Activated T-cell treated with anti-CD3 and anti-CD28 coated beads, Interleukin-2, amount 50 U/mL, for 72 hours (primary cell): ENCODE measurements around the gene FBXO33. TPM values are rescaled to one million over a fixed set of nuclear protein-coding genes. Genes with fewer than 3 reads are reported as not detected.
A peak's percentile ranks its signal among the peaks of the same experiment; 100 is the strongest.

Experiments used
- ATAC-seq, 2 donors: fragments of 150-1000 bp; cut with Tn5 transposase; replicated peaks in 1 of 2; 2 replicates each; pipeline ENCODE4 v1.10.0; 2021; ENCODE audit warnings: moderate library complexity in 2 of 2, mild to moderate bottlenecking in 1 of 2
- DNase-seq, 2 donors: peaks; one replicate each; pipeline ENCODE4 v3.0.0; 2021 to 2022; ENCODE audit warnings: mixed read lengths in 1 of 2
- H3K27ac Mint-ChIP-seq: one replicate; pipeline ENCODE4 v1.8.0; 2022; ENCODE audit warnings: mild to moderate bottlenecking, moderate library complexity, mixed read lengths
- H3K27me3 Mint-ChIP-seq: one replicate; pipeline ENCODE4 v1.8.0; 2022; ENCODE audit warnings: low read depth, mixed read lengths
- H3K36me3 Mint-ChIP-seq, 2 donors: one replicate each; pipeline ENCODE4 v1.8.0; 2022; ENCODE audit warnings: mixed read lengths in 2 of 2, mild to moderate bottlenecking in 1 of 2; ENCODE audit not compliant: insufficient read depth in 2 of 2
- H3K4me1 Mint-ChIP-seq: one replicate; pipeline ENCODE4 v1.8.0; 2022; ENCODE audit warnings: low read depth, mixed read lengths
- H3K4me3 Mint-ChIP-seq, 2 donors: one replicate each; pipeline ENCODE4 v1.8.0; 2022; ENCODE audit warnings: mild to moderate bottlenecking in 2 of 2, mixed read lengths in 2 of 2, moderate library complexity in 2 of 2
- H3K9me3 Mint-ChIP-seq, 2 donors: one replicate each; pipeline ENCODE4 v1.8.0; 2022; ENCODE audit warnings: mixed read lengths in 2 of 2
- total RNA-seq, 2 donors: library from RNA; stranded (reverse); gene quantifications; one replicate each; pipeline ENCODE4 v1.2.3, GENCODE V29; 2022

Gene FBXO33, protein sequence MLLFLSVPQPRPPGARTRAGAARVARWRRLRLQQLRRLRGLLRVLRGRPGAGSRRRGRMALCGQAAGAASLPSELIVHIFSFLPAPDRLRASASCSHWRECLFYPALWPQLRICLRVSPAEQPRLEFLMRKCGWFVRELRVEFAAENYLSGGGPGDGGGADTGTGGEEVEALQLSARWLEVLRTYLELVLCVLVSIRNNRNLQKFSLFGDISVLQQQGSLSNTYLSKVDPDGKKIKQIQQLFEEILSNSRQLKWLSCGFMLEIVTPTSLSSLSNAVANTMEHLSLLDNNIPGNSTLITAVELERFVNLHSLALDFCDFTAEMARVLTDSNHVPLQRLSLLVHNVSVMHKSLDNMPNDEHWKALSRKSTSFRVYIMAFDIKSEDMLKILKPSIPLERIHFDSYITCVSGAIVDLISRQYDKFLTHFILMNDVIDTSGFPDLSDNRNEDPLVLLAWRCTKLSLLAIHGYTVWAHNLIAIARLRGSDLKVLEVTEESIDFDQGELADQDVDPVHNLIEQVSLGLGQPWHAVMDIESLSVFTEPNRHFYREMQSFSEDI
- total RNA-seq, result 10 to 100 TPM; 13.3 to 16.7 TPM

DNA sequence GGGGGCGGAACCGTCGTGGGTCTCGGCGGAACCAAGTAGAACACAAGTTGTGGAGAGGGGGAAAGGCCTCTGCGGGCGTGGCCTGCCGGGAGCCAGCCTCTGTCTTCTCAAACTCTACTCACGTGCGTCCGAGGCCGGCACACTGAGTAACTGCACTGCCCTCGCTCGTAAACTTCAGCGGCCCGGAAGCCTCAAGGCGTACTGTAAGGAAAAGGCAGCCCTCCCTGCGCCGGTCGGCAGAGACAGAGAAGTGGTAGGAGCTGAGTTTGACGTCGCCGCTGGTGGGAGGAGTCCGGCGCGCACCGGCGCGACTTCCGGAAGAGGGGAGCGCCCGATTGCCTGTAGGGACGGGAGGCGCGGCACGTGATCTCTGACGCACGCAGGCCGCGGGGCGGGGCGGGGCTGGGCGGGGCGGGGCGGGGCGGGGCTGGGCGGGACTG, at the start of gene FBXO33:
Gene FBXO33, minus strand, starts transcription at position 255 of the 440 bp plus-strand sequence. CDS start 271 bp downstream, outside the sequence.
- DNase-seq, result peak; percentile 97
- H3K4me3 Mint-ChIP-seq, result peak within 1 kb of the TSS; percentile 98 to 99
- H3K9me3 Mint-ChIP-seq, result no peaks in the 10 kb centered on the region
- peak; percentile 84 to 88 for ATAC-seq
- no peaks in the 10 kb centered on the region for H3K36me3 Mint-ChIP-seq
- peaks cover 44% of the 10 kb centered on the region for H3K4me1 Mint-ChIP-seq
- H3K27ac Mint-ChIP-seq, result peak within 1 kb of the TSS; percentile 100
- no peaks in the 10 kb centered on the region for H3K27me3 Mint-ChIP-seq

DNA sequence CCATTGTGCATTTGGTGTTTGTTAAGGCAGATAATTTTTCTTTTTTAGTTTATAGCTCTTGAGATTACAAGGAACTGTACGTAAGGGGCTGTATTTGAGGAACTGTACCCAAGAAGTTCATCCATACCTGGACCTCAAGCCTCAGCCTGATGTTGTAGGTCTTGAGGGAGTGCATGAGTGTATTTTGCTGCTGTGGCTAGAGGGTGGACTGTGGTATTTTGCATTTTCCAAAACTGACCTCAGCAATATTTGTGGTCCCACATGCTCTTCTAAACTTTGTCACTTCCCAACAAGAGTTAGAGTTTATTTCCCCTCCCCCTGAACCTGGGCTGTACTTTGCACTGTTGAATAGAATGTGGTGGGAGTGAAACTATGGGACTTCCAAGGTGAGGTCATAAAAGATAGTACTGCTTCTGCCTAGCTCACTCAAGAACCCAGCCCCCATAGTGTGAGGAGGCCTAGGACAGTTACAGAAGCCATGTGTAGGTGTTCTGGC, 42.2 kb upstream of the FBXO33 start:
- Mint-ChIP-seq H3K27me3 (no peaks in the 10 kb centered on the region), H3K4me3 (no peak overlapping the region), H3K36me3 (peaks cover 0 to 2% of the 10 kb centered on the region in 2 donors), H3K4me1 (peaks cover 6% of the 10 kb centered on the region), H3K27ac (no peak overlapping the region), H3K9me3 (peaks cover 1 to 2% of the 10 kb centered on the region in 2 donors)
- DNase-seq (peak; percentile 11), ATAC-seq (peak; percentile 90)

DNA sequence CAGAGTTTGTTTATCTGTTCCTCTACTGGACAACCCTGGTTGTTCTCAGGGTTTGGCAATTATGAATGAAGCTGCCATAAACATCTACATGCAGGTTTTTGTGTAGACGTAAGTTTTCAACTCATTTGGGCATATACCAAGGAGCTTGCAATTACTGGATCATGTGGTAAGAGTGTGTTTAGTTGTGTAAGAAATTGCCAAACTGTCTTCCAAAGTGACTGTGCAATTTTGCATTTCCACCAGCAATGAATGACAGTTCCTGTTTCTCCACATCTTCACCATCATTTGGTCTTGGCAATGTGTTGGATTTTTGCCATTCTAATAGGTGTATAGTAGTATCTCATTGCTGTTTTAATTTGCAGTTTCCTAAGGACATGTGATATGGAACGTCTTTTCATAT, 39.8 kb upstream of the FBXO33 start:
- DNase-seq (no peak), ATAC-seq (no peak)
- no peak overlapping the region for H3K27ac Mint-ChIP-seq
- H3K36me3 Mint-ChIP-seq, result no peaks in the 10 kb centered on the region
- H3K9me3 Mint-ChIP-seq, result peaks cover 0 to 1% of the 10 kb centered on the region in 2 donors
- H3K4me1 Mint-ChIP-seq, result peaks cover 6% of the 10 kb centered on the region
- H3K27me3 Mint-ChIP-seq, result no peaks in the 10 kb centered on the region
- H3K4me3 Mint-ChIP-seq, result no peak overlapping the region

DNA sequence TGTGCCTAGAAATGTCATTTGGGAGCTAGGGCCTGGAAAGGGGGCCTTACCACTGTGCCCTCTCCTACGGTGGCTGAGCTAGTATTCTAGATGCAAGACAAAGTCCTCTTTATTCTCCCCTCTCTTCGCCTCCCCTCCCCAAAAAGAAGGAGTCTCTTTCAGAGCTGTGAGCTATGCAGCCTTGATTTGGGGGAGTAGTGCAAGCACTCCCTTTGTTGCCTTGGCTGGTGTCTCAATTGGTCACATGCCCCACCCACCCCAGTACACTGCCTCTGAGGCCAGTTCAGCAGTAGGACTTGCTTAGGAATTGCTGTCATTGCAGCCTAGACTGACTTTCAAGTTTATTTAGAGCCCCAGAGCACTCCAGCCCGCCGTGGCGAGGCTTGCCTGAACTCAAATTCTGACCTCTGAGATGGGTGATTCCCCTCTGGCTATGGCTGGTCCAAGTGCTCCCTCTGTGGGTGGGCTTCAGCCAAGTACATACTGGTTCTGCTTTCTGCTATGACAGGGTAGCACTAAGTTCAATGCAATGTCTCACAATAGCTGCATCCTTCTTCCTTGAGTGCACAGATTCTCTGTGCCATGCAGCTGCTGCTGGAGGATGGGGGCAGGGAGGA, 37.0 kb upstream of the FBXO33 start:
- no peaks in the 10 kb centered on the region for H3K36me3 Mint-ChIP-seq
- H3K4me3 Mint-ChIP-seq, result no peak overlapping the region
- ATAC-seq (peak; percentile 80 to 84), DNase-seq (peak; percentile 45 to 54)
- no peaks in the 10 kb centered on the region for H3K9me3 Mint-ChIP-seq
- no peak overlapping the region for H3K27ac Mint-ChIP-seq
- H3K4me1 Mint-ChIP-seq, result peaks cover 7% of the 10 kb centered on the region
- H3K27me3 Mint-ChIP-seq, result no peaks in the 10 kb centered on the region

DNA sequence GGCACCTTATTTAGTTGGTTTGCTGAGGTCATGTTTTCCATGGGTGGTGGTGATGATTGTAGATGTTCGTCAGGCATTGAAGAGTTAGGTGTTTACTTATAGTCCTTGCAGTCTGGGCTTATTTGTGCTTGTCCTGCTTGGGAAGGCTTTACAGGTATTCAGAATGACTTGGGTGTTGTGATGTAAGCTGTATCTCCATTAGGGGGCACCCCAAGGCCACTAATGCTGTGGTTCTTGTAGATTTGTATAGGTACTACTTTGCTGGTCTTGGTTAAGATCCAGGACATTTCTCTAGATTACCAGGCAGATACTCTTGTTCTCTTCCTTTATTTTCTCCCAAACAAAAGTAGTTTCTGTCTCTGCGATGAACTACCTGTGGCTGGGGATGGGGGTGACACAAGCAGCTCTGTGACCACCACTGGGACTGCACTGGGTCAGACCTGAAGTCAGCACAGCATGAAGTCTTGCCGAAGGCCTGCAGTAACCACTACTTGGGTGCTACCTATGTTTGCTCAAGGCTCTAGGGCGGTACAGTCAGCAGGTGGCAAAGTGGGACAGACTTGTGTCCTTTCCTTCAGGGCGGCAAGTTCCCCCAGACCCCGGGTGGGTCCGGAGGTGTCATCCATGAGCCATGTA, 35.8 kb upstream of the FBXO33 start:
- H3K36me3 Mint-ChIP-seq, result no peaks in the 10 kb centered on the region
- ATAC-seq (peak; percentile 49 to 63), DNase-seq (peak; percentile 44 to 46)
- peaks cover 7% of the 10 kb centered on the region for H3K4me1 Mint-ChIP-seq
- no peak overlapping the region for H3K4me3 Mint-ChIP-seq
- no peaks in the 10 kb centered on the region for H3K9me3 Mint-ChIP-seq
- H3K27ac Mint-ChIP-seq, result no peak overlapping the region
- H3K27me3 Mint-ChIP-seq, result peaks cover 7% of the 10 kb centered on the region

DNA sequence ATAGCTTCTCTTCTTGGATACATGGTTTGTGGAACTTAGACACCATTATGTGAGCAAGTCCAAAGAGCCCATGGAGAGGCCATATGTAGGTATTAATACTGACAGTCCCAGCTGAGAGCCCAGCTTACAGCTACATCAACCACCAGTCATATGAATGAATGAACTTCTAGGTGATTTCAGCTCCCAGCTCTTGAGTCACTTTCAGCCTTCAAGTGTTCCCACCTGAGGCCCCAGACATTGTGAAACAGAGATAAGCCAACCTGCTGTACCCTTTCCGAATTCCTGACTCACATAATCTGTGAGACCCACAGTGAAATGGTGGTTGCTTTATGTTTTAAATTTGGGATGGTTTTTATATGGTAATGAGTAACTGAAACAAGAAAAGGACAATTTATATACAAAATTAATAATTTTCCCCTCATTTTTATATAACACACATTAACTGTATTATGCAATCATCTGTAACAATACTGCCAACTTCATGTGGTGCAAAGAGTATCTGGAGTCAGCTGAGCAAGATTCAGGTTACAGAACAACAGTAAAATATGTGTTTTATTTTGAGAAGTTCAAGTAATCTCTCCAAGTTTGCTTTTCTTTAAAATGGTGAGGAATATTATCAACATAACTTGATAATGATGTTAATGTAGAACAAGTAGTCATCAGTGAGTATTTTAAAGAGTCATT, 27.7 kb upstream of the FBXO33 start:
- Mint-ChIP-seq H3K27ac (no peak overlapping the region), H3K4me3 (no peak overlapping the region), H3K27me3 (peaks cover 12% of the 10 kb centered on the region), H3K36me3 (no peaks in the 10 kb centered on the region), H3K9me3 (peaks cover 0 to 2% of the 10 kb centered on the region in 2 donors), H3K4me1 (peaks cover 16% of the 10 kb centered on the region)
- DNase-seq (no peak), ATAC-seq (peak; percentile 50 to 62)

DNA sequence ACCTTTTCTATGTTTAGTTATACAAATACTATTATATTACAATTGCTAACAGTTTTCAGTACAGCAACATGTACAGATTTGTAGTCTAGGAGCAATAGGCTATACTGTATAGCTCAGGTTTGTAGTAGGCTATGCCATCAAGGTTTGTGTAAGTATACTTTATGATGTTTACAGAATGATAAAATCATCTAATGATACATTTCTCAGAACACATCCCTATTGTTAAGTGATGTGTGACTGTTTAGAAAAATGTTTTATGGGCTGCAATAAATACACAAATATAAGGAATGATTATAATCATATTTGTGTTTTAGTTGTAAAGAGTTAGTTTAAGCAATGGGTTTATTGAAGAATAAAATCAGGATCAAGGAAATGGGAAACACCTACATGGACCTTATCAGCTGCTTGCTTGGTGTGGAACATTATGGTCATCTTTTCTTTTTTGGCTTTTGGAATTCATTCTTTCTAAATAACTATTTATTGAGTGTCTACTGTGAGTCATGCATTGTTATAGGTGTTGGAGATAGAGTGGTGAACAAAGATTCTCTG, 24.5 kb upstream of the FBXO33 start:
- H3K4me1 Mint-ChIP-seq, result peaks cover 21% of the 10 kb centered on the region
- H3K27me3 Mint-ChIP-seq, result no peaks in the 10 kb centered on the region
- ATAC-seq (no peak), DNase-seq (no peak)
- H3K27ac Mint-ChIP-seq, result no peak overlapping the region
- H3K4me3 Mint-ChIP-seq, result no peak overlapping the region
- H3K9me3 Mint-ChIP-seq, result peaks cover 0 to 2% of the 10 kb centered on the region in 2 donors
- H3K36me3 Mint-ChIP-seq, result no peaks in the 10 kb centered on the region

DNA sequence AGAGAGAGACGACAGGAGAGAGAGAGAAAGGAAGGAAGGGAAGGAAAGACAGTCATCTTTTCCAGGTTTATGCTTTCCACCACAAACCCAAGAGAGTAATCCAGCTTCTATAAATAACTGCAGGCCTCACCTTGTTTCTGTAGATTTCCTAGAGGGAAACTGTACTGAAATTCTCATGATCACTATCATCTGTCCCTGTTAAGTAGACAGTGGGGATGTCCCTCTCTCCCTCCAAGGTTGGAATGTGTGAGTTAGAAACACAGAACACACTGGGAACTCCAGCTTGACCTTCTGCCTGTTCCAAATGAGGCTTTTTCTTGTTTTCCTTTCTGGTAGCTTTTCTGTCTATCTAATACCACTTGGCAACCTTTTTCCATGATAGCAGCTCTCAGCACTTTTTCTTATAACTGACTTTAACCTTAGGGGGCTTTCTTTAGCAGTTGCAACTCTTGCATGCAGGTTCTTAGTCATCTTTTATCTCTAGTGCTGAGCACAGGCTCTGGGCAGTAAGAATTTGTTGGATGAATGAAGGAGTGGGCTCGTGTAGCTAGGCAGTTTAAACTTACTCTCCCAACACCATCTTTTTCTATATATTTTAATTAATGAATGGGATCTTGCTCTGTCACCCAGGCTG, 22.8 kb upstream of the FBXO33 start:
- Mint-ChIP-seq H3K9me3 (peaks cover 0 to 2% of the 10 kb centered on the region in 2 donors), H3K27ac (peak overlapping the region; percentile 27), H3K27me3 (no peaks in the 10 kb centered on the region), H3K4me3 (no peak overlapping the region), H3K36me3 (no peaks in the 10 kb centered on the region), H3K4me1 (peaks cover 25% of the 10 kb centered on the region)
- no peak for ATAC-seq
- no peak for DNase-seq

DNA sequence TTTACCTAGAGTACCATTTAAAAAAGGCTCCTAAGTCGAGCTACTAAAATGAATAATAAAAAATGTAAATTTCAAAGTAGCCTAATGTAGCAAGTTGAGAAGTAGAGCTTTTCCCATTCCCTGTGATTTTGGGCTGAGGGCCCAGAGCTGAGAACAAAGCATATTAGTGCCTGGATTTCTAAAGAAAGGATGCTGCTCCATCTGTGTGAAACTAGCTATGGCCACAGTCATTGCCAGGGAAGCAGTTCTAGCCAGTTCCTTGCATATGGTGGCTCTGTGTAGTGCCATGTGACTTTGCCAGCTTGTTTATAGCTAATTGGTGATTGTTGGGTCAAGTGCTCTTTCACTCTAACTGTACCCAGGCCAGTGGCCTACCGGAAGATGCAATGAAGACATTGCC, 20.4 kb upstream of the FBXO33 start:
- Mint-ChIP-seq H3K9me3 (peaks cover 0 to 2% of the 10 kb centered on the region in 2 donors), H3K27ac (no peak overlapping the region), H3K4me3 (no peak overlapping the region), H3K4me1 (peaks cover 40% of the 10 kb centered on the region), H3K36me3 (no peaks in the 10 kb centered on the region), H3K27me3 (no peaks in the 10 kb centered on the region)
- ATAC-seq, result no peak
- DNase-seq, result no peak

DNA sequence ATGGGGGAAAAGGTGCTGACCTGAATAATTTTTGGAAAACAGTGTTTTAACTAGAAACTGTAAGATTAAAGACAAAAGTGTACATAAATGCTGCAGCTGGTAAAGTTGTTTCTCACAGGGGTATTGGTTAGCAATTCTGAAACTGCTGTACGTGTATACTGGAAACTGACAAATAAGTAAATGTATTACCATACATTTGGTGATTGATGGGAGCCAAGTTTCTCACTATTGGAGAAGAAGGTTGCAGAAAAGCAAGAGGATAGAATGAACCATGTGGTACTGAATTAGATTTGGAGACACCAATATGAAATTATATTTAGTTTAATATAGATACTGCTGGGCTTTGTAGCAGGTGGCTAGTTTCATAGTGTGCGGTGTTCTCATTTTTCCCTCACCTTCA, 19.6 kb upstream of the FBXO33 start:
- peak; percentile 74 to 78 for ATAC-seq
- Mint-ChIP-seq H3K27ac (peak overlapping the region; percentile 26), H3K4me1 (peaks cover 49% of the 10 kb centered on the region), H3K36me3 (no peaks in the 10 kb centered on the region), H3K27me3 (no peaks in the 10 kb centered on the region), H3K9me3 (no peaks in the 10 kb centered on the region), H3K4me3 (peak overlapping the region; percentile 13 to 74)
- DNase-seq, result no peak

DNA sequence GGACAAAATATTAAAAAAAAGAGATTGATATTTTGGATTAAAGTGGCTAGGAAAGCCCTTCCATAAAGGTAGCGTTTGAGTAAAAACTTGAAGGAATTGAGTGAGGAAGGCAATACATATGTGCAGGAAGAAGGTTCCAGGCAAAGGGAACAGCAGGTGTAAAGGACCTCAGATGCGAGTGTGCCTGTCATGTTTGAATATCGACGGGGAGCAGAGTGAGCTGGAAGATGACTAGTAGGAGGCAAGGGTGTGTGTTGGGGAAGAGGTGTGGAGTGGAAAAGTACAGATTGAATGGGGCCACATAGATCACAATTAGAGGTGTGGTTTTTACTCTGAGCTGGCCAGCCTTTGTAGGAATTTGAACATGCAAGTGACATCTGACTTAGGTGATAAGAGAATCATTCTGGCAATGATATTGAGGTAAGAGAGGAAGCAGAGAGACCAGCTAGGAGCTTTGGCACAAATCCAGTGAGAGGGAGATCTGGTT, 15.0 kb upstream of the FBXO33 start:
- DNase-seq, result no peak
- Mint-ChIP-seq H3K27me3 (no peaks in the 10 kb centered on the region), H3K4me3 (peak overlapping the region; percentile 11 to 12), H3K9me3 (no peaks in the 10 kb centered on the region), H3K36me3 (no peaks in the 10 kb centered on the region), H3K4me1 (peaks cover 52% of the 10 kb centered on the region), H3K27ac (no peak overlapping the region)
- peak in 1 of 2 donors; percentile 23 for ATAC-seq
